Stimulated activated CD8-positive, alpha-beta memory T cell treated with anti-CD3 and anti-CD28 coated beads, Interleukin-2, amount 100 ng/mL, for 1 hour (primary cell): ENCODE results near the gene ATG7.
"Not testable (repeated sequence)": the region's sequence is repeated elsewhere in the genome, so short reads cannot be mapped to it uniquely, and the experiment has no call there.

Experiments
- DNase-seq, 2 donors: peaks; one replicate each; pipeline ENCODE4 v3.0.0-alpha.2; 2020; ENCODE audit warnings: low read depth in 2 of 2

Gene ATG7

GRCh38 chr3:11424277-11424676, 152.1 kb downstream of the ATG7 start:
- no peak for DNase-seq

GRCh38 chr3:11430207-11430606, 158.0 kb downstream of the ATG7 start:
- no peak for DNase-seq

- no peak for DNase-seq
Measured at GRCh38 chr3:11430624-11431023, 158.4 kb downstream of the ATG7 start.

GRCh38 chr3:11431319-11431718, 159.1 kb downstream of the ATG7 start:
- no peak for DNase-seq

- DNase-seq: no peak
Measured at GRCh38 chr3:11434017-11434526, 161.9 kb downstream of the ATG7 start.

- DNase-seq: no peak
Measured at GRCh38 chr3:11434563-11435096, 162.4 kb downstream of the ATG7 start.

- no peak for DNase-seq
Measured at GRCh38 chr3:11435440-11436165, 163.4 kb downstream of the ATG7 start.

GRCh38 chr3:11436775-11437174, 164.6 kb downstream of the ATG7 start:
- no peak for DNase-seq

- no peak for DNase-seq
Measured at GRCh38 chr3:11437506-11437905, 165.3 kb downstream of the ATG7 start.

GRCh38 chr3:11438646-11439045, 166.4 kb downstream of the ATG7 start:
- DNase-seq: no peak

- not testable (repeated sequence) for DNase-seq
Measured at GRCh38 chr3:11441346-11441745, 169.1 kb downstream of the ATG7 start.

GRCh38 chr3:11444404-11444803, 172.2 kb downstream of the ATG7 start:
- no peak for DNase-seq

GRCh38 chr3:11445193-11445592, 173.0 kb downstream of the ATG7 start:
- DNase-seq: not testable (repeated sequence)

- DNase-seq: no peak
Measured at GRCh38 chr3:11445883-11446282, 173.7 kb downstream of the ATG7 start.

- no peak for DNase-seq
Measured at GRCh38 chr3:11447584-11448200, 175.5 kb downstream of the ATG7 start.

GRCh38 chr3:11450015-11450414, 177.8 kb downstream of the ATG7 start:
- DNase-seq: no peak

- DNase-seq: no peak
Measured at GRCh38 chr3:11452312-11452711, 180.1 kb downstream of the ATG7 start.

GRCh38 chr3:11452885-11453847, 181.0 kb downstream of the ATG7 start:
- DNase-seq: no peak

GRCh38 chr3:11455956-11456355, 183.8 kb downstream of the ATG7 start:
- DNase-seq: no peak

GRCh38 chr3:11457135-11457534, 184.9 kb downstream of the ATG7 start:
- DNase-seq: no peak

- DNase-seq: no peak
Measured at GRCh38 chr3:11459186-11459824, 187.1 kb downstream of the ATG7 start.
